CD4-positive, CD25-positive, alpha-beta regulatory T cell (primary cell): ENCODE data around the gene FAM83F. TPM values are rescaled to one million over a fixed set of nuclear protein-coding genes. Genes with fewer than 3 reads are reported as not detected.
"Not testable (repeated sequence)": the region's sequence is repeated elsewhere in the genome, so short reads cannot be mapped to it uniquely, and the experiment has no call there.

Experiments
- ATAC-seq, 2 donors: fragments of 150-1000 bp; cut with Tn5 transposase; one replicate each; pipeline ENCODE4 v1.10.0; 2021; ENCODE audit warnings: low read depth in 2 of 2, moderate number of reproducible peaks in 2 of 2, moderate library complexity in 1 of 2
- DNase-seq, 3 donors: peaks; one replicate each; pipeline versions ENCODE4 v3.0.0 to v3.0.0-alpha.2; 2012 to 2022; ENCODE audit warnings: mixed read lengths in 1 of 3
- H3K27ac ChIP-seq: one replicate; pipeline ENCODE4 v1.7.0; 2013; ENCODE audit warnings: mild to moderate bottlenecking, low read length; ENCODE audit not compliant: insufficient read depth, poor library complexity, severe bottlenecking
- H3K27me3 ChIP-seq: one replicate; pipeline ENCODE4 v1.7.0; 2013; ENCODE audit warnings: low read length; ENCODE audit not compliant: control insufficient read depth, insufficient read depth
- H3K36me3 ChIP-seq: one replicate; pipeline ENCODE4 v1.7.0; 2013; ENCODE audit warnings: mild to moderate bottlenecking, low read length, moderate library complexity; ENCODE audit not compliant: control insufficient read depth, insufficient read depth
- H3K4me1 ChIP-seq: 2 replicates; pipeline ENCODE4 v1.7.0; 2013; ENCODE audit warnings: mild to moderate bottlenecking, low read length; ENCODE audit not compliant: insufficient read depth, control insufficient read depth, poor library complexity, severe bottlenecking
- H3K4me3 ChIP-seq: one replicate; pipeline ENCODE4 v1.7.0; 2013; ENCODE audit warnings: low read depth, mild to moderate bottlenecking, low read length, moderate library complexity
- H3K9me3 ChIP-seq, 2 experiments: 1 replicate in 1 of 2; 2 replicates in 1 of 2; pipeline ENCODE4 v1.7.0; 2013; ENCODE audit warnings: low read length in 2 of 2, mild to moderate bottlenecking in 1 of 2, moderate library complexity in 1 of 2; ENCODE audit not compliant: control insufficient read depth in 2 of 2
- H3K27ac Mint-ChIP-seq, 3 donors: one replicate each; pipeline ENCODE4 v1.8.0; 2020 to 2022; ENCODE audit warnings: mild to moderate bottlenecking in 3 of 3, mixed read lengths in 3 of 3, moderate library complexity in 2 of 3
- H3K27me3 Mint-ChIP-seq: one replicate; pipeline ENCODE4 v1.8.0; 2022; ENCODE audit warnings: mild to moderate bottlenecking, mixed read lengths
- H3K36me3 Mint-ChIP-seq: one replicate; pipeline ENCODE4 v1.8.0; 2020; ENCODE audit warnings: mixed read lengths
- H3K4me1 Mint-ChIP-seq, 4 donors: one replicate each; pipeline ENCODE4 v1.8.0; 2020 to 2022; ENCODE audit warnings: mixed read lengths in 4 of 4, mild to moderate bottlenecking in 1 of 4
- H3K4me3 Mint-ChIP-seq, 4 donors: one replicate each; pipeline ENCODE4 v1.8.0; 2020 to 2022; ENCODE audit warnings: mild to moderate bottlenecking in 4 of 4, mixed read lengths in 4 of 4, moderate library complexity in 3 of 4
- H3K9me3 Mint-ChIP-seq, 7 donors: one replicate each; pipeline ENCODE4 v1.8.0; 2020 to 2022; ENCODE audit warnings: mixed read lengths in 7 of 7, mild to moderate bottlenecking in 3 of 7, moderate library complexity in 2 of 7
- polyA plus RNA-seq, 4 donors: library from polyadenylated mRNA; unstranded; fragments of 300-500 nt; fragmentation: Illumina TruSeq; gene quantifications; one replicate each; pipeline ENCODE4 v1.2.3, GENCODE V29; 2021
- total RNA-seq: library from RNA; stranded (reverse); gene quantifications from one replicate; pipeline ENCODE4 v1.2.3, GENCODE V29; 2022

FAM83F gene
- total and polyA plus RNA-seq, 5 donors from 2014 or later = 0.01 to 3.2 (median 0.04) TPM; not detected in 1

DNA sequence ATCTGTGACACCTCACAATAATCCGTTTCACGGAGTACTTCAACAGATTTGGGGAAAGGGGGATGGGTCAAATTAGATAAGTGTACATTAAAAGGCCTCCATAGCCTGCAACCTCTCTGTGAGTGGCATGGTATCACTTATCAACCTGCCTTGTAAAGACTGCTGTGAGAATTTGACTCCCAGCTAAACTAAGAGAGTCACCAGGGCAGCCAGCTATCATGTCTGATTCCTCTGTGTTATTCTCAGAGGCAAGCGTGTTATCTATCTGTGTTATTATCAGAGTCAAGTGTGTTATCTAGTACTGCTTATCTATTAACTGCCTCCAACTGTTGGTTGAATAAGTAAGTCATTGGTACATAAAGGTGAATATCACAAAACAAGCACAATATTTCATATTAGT is 4.1 kb upstream of the FAM83F start:
- no peak overlapping the region for H3K27ac Mint-ChIP-seq
- Histone ChIP-seq H3K4me3 (no peak overlapping the region), H3K27me3 (peaks cover 4% of the 10 kb centered on the region), H3K4me1 (peaks cover 17% of the 10 kb centered on the region), H3K9me3 (no peaks in the 10 kb centered on the region), H3K36me3 (no peaks in the 10 kb centered on the region), H3K27ac (no peak overlapping the region)
- no peak overlapping the region for H3K4me3 Mint-ChIP-seq
- H3K9me3 Mint-ChIP-seq = peaks cover 0 to 1% (median 0%) of the 10 kb centered on the region in 7 donors
- ATAC-seq = no peak
- no peaks in the 10 kb centered on the region for H3K36me3 Mint-ChIP-seq
- H3K27me3 Mint-ChIP-seq = peaks cover 25% of the 10 kb centered on the region
- peaks cover 0 to 11% (median 5%) of the 10 kb centered on the region in 4 donors for H3K4me1 Mint-ChIP-seq
- DNase-seq = no peak

DNA sequence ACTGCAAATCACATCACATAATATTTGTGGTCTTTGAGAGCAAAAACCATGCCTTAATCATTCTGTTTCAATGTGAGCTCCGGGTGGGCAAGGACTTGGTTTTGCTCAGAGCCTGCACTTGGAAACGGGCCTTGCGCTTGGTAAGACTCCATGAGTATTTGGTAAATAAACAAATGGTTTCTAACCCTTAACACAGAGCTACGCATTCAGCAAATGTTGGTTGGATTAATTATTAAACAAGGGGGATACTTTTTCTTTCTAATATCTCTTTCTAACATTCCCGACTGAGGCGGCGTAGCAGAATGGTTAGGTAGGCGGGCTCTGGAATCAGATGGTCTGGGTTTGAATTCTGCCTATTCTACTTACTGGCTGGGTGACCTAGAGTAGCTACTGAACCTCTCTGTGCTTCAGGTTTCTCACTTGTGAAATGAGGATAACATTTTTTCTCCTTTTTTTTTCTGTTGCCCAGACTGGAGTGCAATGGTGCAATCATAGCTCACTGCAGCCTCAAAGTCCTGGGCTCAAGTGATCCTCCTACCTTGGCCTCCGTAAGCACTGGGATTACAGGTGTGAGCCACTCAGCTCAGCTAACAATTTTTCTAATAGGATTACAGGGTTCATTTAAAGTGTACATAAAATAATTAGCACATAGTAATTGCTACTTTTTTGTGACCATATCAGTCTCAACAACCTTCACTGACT is 3.4 kb upstream of the FAM83F start:
- H3K9me3 ChIP-seq = no peaks in the 10 kb centered on the region
- peaks cover 4% of the 10 kb centered on the region for H3K27me3 ChIP-seq
- Mint-ChIP-seq H3K4me3 (no peak overlapping the region), H3K27ac (peak overlapping the region in 1 of 3 donors; percentile 4), H3K4me1 (peaks cover 0 to 14% (median 5%) of the 10 kb centered on the region in 4 donors), H3K27me3 (peaks cover 29% of the 10 kb centered on the region), H3K36me3 (no peaks in the 10 kb centered on the region), H3K9me3 (peaks cover 0 to 1% (median 0%) of the 10 kb centered on the region in 7 donors)
- DNase-seq (no peak), ATAC-seq (no peak)
- no peak overlapping the region for H3K4me3 ChIP-seq
- H3K27ac ChIP-seq = no peak overlapping the region
- H3K4me1 ChIP-seq = peaks cover 17% of the 10 kb centered on the region
- no peaks in the 10 kb centered on the region for H3K36me3 ChIP-seq

DNA sequence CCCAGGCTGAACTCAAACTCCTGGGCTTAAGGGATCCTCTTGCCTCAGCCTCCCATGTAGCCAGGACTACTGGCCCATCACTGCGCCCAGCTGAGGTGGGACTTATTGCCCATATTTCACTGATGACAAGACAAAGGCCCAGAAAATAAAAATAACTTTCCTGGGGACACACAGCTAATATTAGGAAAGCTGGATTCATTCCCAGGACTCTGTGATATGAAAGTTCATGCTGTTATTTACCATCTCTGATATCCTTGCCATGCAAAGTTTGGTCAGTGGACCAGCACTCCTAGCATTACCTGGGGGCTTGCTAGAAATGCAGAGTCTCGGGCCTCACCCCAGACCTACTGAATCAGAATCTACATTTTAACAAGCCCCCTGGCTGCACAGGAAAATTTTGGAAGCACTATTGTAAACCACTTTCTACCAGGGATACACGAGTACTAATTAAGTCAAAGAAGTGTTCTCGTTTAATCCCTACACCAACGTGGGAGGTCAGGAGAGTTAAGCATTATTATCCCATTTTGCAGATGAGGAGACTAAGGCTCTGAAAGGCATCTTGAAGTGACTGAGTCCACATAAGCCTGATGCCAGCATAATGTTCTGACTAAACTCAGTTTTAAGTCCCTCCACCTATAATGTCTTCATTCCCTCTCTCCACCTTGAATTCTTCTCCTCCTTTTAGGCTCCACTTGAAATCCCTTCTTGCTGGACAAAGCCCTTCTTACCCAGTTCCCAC is 2.5 kb upstream of the FAM83F start:
- H3K27ac Mint-ChIP-seq = peak overlapping the region; percentile 4 to 76 (median 35)

DNA sequence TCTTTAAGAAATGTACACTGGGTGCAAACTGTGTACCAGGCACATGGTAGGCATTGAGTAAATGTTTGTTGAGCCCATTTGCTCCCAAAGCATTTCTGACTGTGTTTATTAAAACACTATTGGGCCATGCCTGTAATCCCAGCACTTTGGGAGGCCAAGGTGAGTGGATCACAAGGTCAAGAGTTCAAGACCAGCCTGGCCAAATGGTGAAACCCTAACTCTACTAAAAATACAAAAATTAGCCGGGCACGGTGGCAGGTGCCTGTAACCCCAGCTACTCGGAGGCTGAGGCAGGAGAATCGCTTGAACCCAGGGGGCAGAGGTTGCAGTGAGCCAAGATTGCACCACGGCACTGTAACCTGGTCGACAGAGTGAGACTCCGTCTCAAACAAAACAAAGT is 1.9 kb upstream of the FAM83F start:
- DNase-seq, H3K36me3 Mint-ChIP-seq, H3K4me3 ChIP-seq, H3K9me3 ChIP-seq, H3K4me3 Mint-ChIP-seq, H3K36me3 ChIP-seq, ATAC-seq, H3K27me3 ChIP-seq, H3K9me3 Mint-ChIP-seq, H3K27ac ChIP-seq: not testable (repeated sequence)
- peaks cover 17% of the 10 kb centered on the region for H3K4me1 ChIP-seq
- H3K27ac Mint-ChIP-seq = peak overlapping the region; percentile 35 to 90 (median 76)
- peaks cover 5 to 12% (median 5%) of the 10 kb centered on the region in 4 donors for H3K4me1 Mint-ChIP-seq
- peaks cover 43% of the 10 kb centered on the region for H3K27me3 Mint-ChIP-seq

More for the DNA sequence above, 2.5 kb upstream of the FAM83F start:
- Histone ChIP-seq H3K4me1 (peaks cover 17% of the 10 kb centered on the region), H3K36me3 (no peaks in the 10 kb centered on the region), H3K27ac (no peak overlapping the region), H3K27me3 (peaks cover 4% of the 10 kb centered on the region), H3K9me3 (no peaks in the 10 kb centered on the region), H3K4me3 (no peak overlapping the region)
- DNase-seq = no peak
- Mint-ChIP-seq H3K27me3 (peaks cover 39% of the 10 kb centered on the region), H3K36me3 (no peaks in the 10 kb centered on the region), H3K4me3 (peak overlapping the region in 1 of 4 donors; percentile 17), H3K9me3 (peaks cover 0 to 1% (median 0%) of the 10 kb centered on the region in 7 donors), H3K4me1 (peaks cover 5 to 12% (median 5%) of the 10 kb centered on the region in 4 donors)
- ATAC-seq = no peak

DNA sequence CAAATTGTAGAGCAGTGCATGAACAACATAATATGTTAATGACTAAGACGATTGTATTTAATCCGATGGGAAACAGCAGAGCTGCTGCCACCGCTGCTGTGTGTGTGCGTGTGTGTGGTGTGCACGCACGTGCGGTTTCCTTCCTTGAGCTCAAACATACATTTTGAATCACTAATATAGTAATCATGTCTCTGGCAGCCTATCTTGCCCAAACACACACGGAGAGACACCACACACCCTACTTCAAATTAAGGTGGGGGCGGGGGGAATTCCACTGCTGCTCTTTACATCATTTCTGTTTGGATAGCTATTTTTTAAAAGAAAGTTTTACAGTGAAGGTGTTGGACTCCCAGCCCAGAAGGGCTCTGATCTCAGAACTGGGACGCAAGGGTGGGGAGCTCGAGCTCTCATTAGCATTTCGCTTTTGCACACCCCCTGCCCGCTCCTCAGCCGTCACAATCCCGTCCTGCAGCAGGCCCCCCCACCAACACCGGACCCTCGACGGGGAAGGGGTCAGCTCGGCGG is 651 bp upstream of the FAM83F start:
- Mint-ChIP-seq H3K27me3 (peaks cover 39% of the 10 kb centered on the region), H3K27ac (peak overlapping the region in 2 of 3 donors; percentile 22 to 90), H3K36me3 (no peaks in the 10 kb centered on the region), H3K4me1 (peaks cover 5 to 12% (median 5%) of the 10 kb centered on the region in 4 donors), H3K9me3 (no peaks in the 10 kb centered on the region), H3K4me3 (peak overlapping the region; percentile 61 to 80 (median 74))
- no peak overlapping the region for H3K27ac ChIP-seq
- DNase-seq (peak; percentile 34 to 64 (median 63)), ATAC-seq (peak; percentile 44 to 55)
- no peaks in the 10 kb centered on the region for H3K36me3 ChIP-seq
- H3K9me3 ChIP-seq = no peaks in the 10 kb centered on the region
- H3K4me1 ChIP-seq = peaks cover 17% of the 10 kb centered on the region
- peaks cover 4% of the 10 kb centered on the region for H3K27me3 ChIP-seq
- H3K4me3 ChIP-seq = no peak overlapping the region

DNA sequence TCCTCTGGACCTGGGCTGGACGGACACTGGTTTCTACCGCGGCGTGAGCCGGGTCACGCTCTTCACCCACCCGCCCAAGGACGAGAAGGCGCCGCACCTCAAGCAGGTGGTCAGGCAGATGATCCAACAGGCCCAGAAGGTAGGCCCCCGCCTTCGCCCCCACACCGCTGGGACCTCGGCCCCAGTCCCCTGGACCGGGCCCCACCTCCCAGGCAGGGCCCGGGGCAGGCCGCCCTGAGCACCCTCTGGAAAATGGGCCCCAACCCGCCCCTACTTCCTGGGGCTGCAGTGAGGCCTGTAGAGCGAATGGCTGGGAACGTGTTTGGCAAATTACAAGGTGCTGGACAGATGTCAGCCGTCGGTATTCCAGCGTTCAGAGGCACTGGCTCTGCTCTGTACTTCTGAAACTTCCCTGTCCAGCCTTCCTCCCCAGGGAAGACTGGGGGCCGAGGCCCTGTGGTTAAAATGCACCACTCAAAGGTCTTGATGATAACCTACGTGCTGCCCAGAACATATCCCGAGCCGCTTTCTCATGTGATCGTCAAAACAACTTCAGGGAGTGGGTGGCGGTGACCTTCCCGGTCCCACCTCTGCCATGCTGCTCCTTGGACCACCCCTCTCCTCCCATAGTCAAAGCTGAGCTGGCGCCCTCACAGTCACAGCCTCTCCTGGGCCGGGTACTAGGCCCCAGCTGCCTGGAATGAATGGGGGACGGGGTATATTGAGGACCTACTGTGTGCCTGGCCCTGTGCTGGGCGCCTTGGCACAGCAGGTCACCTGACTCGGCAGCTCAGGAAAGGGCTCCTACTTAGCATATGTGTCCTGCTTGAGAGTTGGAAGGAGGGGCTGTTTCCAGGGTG is 869 bp downstream of the FAM83F start:
- peaks cover 37% of the 10 kb centered on the region for H3K27me3 Mint-ChIP-seq
- Histone ChIP-seq H3K36me3 (no peaks in the 10 kb centered on the region), H3K4me3 (no peak overlapping the region), H3K9me3 (no peaks in the 10 kb centered on the region), H3K27ac (no peak overlapping the region), H3K27me3 (peaks cover 4% of the 10 kb centered on the region), H3K4me1 (peaks cover 17% of the 10 kb centered on the region)
- DNase-seq = no peak
- no peak overlapping the region for H3K27ac Mint-ChIP-seq
- no peaks in the 10 kb centered on the region for H3K36me3 Mint-ChIP-seq
- H3K4me1 Mint-ChIP-seq = peaks cover 5 to 12% (median 5%) of the 10 kb centered on the region in 4 donors
- H3K9me3 Mint-ChIP-seq = no peaks in the 10 kb centered on the region
- ATAC-seq = no peak
- peak overlapping the region in 3 of 4 donors; percentile 26 to 54 (median 29) for H3K4me3 Mint-ChIP-seq

DNA sequence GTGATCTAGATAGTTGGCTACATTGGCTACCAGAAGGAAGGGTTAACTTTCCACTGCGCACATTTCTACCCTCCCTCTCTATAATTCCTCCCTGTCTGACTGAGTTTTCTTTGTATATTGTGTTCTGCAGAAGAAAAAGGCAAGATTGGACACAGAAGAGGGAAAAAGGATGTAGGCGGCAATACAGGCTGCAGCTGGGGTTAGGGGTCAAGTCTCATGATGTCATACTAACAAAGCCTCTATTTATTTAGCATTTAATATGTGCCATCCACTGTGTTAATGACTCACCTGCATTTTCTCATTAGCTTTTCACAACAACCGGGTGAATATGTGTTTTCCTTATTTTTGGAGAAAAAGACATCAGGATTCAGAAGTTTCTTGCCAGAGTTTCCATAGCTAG is 2.0 kb downstream of the FAM83F start:
- Histone ChIP-seq H3K4me1 (peaks cover 17% of the 10 kb centered on the region), H3K27me3 (peaks cover 4% of the 10 kb centered on the region), H3K9me3 (no peaks in the 10 kb centered on the region), H3K27ac (no peak overlapping the region), H3K4me3 (no peak overlapping the region), H3K36me3 (no peaks in the 10 kb centered on the region)
- ATAC-seq (no peak), DNase-seq (no peak)
- Mint-ChIP-seq H3K36me3 (no peaks in the 10 kb centered on the region), H3K9me3 (no peaks in the 10 kb centered on the region), H3K27ac (peak overlapping the region in 1 of 3 donors; percentile 85), H3K27me3 (peaks cover 33% of the 10 kb centered on the region), H3K4me3 (peak overlapping the region in 3 of 4 donors; percentile 4 to 10 (median 5)), H3K4me1 (peaks cover 5 to 12% (median 5%) of the 10 kb centered on the region in 4 donors)
